Measurements from ENCODE around the gene CCDC3. TPM values are rescaled to one million over a fixed set of nuclear protein-coding genes. Genes with fewer than 3 reads are reported as not detected.

CCDC3 gene
- polyA plus RNA-seq, 1 donor from 2014 or later: not detected

DNA sequence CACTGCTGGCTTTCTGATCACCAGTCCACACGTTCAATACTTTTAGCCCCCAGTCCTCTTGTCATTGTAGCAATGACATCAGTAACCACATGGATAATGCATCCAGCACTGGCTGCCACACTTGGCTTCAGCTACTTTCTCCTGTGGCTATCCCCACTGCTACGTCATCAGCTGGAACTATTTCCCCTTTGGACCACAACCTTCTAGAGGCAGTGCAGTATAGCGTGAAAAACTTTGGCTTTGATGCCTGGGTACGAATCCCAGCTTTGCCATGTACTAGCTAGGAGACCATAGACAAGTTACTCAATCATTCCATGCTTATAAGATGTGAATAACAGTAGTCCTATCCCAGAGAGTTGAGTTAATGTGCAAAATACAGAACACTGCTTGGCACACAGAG is 63.2 kb downstream of the CCDC3 start:
- no peaks in the 10 kb centered on the region for H3K4me1 Mint-ChIP-seq
- H3K27me3 Mint-ChIP-seq: peaks cover 6% of the 10 kb centered on the region
- H3K4me3 Mint-ChIP-seq: no peak overlapping the region
- H3K9me3 Mint-ChIP-seq: peaks cover 0 to 5% (median 1%) of the 10 kb centered on the region in 3 donors
- no peak overlapping the region for H3K27ac Mint-ChIP-seq
- H3K36me3 Mint-ChIP-seq: peaks cover 3% of the 10 kb centered on the region

DNA sequence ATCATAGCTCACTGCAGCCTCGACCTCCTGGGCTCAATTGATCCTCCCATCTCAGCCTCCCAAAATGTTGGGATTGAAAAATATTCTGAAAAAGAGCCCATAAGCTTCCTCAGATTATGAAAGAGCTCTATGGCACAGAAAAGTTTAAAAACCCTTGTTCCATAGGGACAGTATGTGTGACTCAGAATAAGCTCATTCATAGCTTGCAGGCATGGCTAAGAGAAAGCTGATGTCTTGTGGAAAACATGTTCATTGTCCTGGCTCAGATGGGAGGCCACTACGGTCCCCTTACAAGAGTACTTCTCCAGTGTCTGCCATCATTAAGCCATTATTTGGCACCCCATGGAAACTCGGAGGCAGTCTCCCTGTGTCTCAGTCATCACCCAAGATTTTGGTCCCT is 64.0 kb downstream of the CCDC3 start:
- H3K27me3 Mint-ChIP-seq: peaks cover 6% of the 10 kb centered on the region
- H3K9me3 Mint-ChIP-seq: peaks cover 0 to 5% (median 1%) of the 10 kb centered on the region in 3 donors
- H3K27ac Mint-ChIP-seq: no peak overlapping the region
- H3K4me3 Mint-ChIP-seq: no peak overlapping the region
- no peaks in the 10 kb centered on the region for H3K4me1 Mint-ChIP-seq
- H3K36me3 Mint-ChIP-seq: peaks cover 3% of the 10 kb centered on the region

DNA sequence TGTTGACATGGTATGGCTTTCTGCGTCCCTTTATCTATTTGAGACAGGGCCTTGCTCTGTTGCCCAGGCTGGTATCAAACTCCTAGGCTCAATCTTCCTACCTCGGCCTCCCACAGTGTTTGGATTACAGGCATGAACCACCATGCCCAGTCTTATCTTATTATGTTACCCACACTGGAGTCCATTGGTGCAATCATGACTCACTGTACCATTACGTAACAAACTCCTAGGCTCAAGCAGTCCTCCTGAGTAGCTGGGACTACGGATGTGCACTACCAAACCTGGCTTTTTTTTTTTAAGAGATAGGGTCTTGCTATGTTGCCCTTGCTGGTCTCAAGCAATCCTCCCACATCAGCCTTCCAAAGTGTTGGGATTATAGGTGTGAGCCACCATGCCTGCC is 66.7 kb downstream of the CCDC3 start:
- Mint-ChIP-seq H3K9me3 (peaks cover 0 to 5% (median 1%) of the 10 kb centered on the region in 3 donors), H3K27ac (no peak overlapping the region), H3K4me1 (no peaks in the 10 kb centered on the region), H3K27me3 (peaks cover 6% of the 10 kb centered on the region), H3K36me3 (peaks cover 3% of the 10 kb centered on the region), H3K4me3 (no peak overlapping the region)

DNA sequence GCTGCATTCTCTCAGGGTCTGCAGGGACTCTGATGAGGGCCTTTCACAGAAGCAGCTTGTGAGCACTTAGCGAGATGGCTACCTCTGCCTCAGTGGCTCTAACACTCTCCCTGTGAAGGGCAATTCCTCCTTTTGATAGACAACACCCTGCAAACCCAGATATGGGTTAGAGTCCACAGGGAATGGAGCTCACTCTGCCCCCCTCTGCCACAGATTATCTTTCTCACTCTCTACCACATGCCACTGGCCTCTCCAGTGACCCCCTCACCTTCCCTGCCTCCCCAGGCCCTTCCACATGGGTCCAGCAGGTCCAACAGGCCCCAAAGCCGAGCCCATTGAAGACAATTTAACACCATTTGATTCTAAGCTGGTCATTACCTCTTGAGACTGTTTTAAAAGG is 72.1 kb downstream of the CCDC3 start:
- peaks cover 2% of the 10 kb centered on the region for H3K36me3 Mint-ChIP-seq
- no peak overlapping the region for H3K4me3 Mint-ChIP-seq
- peaks cover 6% of the 10 kb centered on the region for H3K27me3 Mint-ChIP-seq
- H3K4me1 Mint-ChIP-seq: no peaks in the 10 kb centered on the region
- H3K9me3 Mint-ChIP-seq: peaks cover 4 to 15% (median 6%) of the 10 kb centered on the region in 3 donors
- H3K27ac Mint-ChIP-seq: no peak overlapping the region

DNA sequence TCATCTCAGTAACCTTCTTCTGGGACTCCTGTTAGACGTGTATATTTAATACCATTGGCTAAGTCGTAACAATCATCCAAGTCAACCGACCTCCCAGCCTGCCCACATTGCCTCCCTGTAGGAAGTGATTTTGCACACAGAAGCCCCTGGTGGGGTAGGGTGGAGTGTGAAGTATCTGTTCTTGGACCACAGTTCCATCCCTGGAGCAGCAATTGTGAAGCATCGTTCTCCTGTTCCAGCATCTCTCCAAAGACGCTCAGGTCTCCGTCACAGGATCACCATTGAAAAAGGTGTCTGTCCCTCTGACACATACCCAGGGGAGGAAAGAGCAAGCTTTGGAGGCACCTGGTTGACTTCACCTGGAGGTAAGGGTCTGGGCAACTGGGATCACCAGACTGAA is 72.9 kb downstream of the CCDC3 start:
- Mint-ChIP-seq H3K4me1 (no peaks in the 10 kb centered on the region), H3K27ac (no peak overlapping the region)

DNA sequence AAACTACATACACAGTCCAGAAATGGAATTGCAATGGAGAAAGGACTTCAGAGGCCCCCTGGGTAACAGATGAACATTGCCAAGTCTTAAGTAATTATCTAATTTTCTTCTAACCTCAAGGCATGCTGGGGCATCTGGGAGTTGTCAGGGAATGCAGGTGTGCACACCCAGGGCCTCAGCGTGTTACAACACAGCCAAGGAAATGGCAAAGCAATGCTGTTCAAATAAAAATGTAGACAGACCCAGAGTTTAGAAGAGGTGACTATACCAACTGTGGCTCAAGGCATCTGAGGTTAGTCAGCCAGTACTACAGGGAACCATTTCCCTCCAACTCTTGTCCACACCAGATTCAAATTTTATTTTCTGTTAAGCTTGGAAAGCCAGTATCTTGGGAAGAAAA is 73.6 kb downstream of the CCDC3 start:
- peaks cover 6% of the 10 kb centered on the region for H3K27me3 Mint-ChIP-seq
- no peak overlapping the region for H3K27ac Mint-ChIP-seq
- peaks cover 2% of the 10 kb centered on the region for H3K36me3 Mint-ChIP-seq
- no peaks in the 10 kb centered on the region for H3K4me1 Mint-ChIP-seq
- no peak overlapping the region for H3K4me3 Mint-ChIP-seq
- peaks cover 4 to 11% (median 6%) of the 10 kb centered on the region in 3 donors for H3K9me3 Mint-ChIP-seq

More for the DNA sequence above, 72.9 kb downstream of the CCDC3 start:
- peaks cover 6% of the 10 kb centered on the region for H3K27me3 Mint-ChIP-seq
- H3K36me3 Mint-ChIP-seq: peaks cover 2% of the 10 kb centered on the region
- peaks cover 4 to 11% (median 6%) of the 10 kb centered on the region in 3 donors for H3K9me3 Mint-ChIP-seq
- H3K4me3 Mint-ChIP-seq: no peak overlapping the region

DNA sequence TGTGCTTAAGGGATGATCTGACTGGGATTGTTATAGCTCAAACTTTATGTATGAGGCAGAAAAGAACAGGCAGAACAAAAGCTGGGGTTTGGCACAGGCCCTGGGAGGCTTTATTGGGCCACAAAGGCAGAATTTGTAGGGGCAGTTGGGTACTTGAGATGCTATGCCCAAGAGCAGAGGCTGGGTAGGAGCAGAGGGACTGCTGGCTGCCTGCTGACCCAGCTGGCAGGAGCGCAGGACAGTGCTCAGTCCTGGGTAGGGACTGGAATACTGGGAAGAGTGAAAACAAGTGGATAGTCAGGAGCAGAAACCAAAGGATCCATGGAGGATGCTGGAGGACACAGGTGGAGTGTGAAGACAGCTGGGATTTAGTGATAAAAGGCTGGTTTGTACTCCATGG is 75.7 kb downstream of the CCDC3 start:
- no peak overlapping the region for H3K27ac Mint-ChIP-seq
- peaks cover 2% of the 10 kb centered on the region for H3K36me3 Mint-ChIP-seq
- peaks cover 4 to 11% (median 6%) of the 10 kb centered on the region in 3 donors for H3K9me3 Mint-ChIP-seq
- H3K27me3 Mint-ChIP-seq: peaks cover 6% of the 10 kb centered on the region
- no peak overlapping the region for H3K4me3 Mint-ChIP-seq
- no peaks in the 10 kb centered on the region for H3K4me1 Mint-ChIP-seq

DNA sequence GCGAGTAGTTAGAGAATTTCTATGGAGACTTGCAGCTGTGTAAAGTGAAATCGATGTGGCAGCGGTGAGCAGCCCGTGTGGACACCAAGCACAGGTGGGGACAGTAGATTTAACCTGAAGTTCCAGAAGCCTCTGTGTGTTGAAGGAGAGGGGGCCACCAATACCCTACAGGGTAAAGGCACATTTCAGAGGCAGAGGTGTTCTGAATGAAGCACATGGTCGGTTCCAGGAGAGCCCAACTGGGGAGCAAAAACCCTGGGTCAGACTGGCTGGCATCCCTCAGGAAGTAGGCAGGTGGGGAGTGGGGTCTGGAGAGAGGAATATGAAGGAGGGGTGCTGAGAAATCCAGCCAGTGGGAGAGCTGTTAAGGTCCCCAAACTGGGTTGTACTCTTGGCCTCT is 76.6 kb downstream of the CCDC3 start:
- Mint-ChIP-seq H3K36me3 (peaks cover 2% of the 10 kb centered on the region), H3K27ac (no peak overlapping the region), H3K9me3 (peaks cover 4 to 14% (median 6%) of the 10 kb centered on the region in 3 donors), H3K4me3 (no peak overlapping the region), H3K4me1 (no peaks in the 10 kb centered on the region), H3K27me3 (peaks cover 6% of the 10 kb centered on the region)

DNA sequence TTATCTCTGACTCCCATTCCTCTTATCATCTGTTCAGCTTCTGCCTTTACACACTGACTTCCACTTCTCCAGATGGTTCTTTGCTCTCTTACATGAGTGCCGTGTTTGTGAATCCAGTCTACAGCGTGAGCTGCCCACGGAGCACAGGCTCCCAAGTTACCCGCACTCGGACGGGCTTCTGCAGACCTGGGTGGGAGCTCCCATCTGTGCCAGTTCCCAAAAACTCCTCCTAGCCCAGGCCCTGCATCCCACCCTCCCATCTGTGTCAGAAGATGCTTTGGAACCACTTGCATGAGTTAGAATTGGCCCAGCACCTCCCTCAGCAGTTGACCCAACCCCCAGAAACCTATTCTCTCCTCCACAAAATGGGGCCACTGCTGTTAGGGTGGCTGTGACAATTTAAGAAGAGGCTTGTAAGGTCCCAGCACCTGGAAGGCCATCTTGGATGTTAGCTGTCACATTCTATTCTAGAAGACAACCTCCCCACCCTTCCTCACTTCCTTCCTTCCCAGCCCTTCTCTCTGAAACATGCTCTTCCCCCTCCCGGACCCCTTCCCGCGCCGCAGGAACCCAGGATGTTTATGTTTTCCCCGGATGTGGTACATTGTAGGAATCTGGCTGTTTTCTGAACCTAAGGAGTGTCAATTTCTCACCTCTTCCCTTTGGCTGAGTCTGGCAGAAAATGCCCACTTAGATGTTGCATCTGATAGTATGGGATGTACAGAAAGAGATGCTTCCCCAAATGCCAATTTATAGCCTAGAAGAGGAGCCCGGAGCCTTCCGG is 79.2 kb downstream of the CCDC3 start:
- peaks cover 4 to 14% (median 6%) of the 10 kb centered on the region in 3 donors for H3K9me3 Mint-ChIP-seq
- H3K27me3 Mint-ChIP-seq: peaks cover 4% of the 10 kb centered on the region

DNA sequence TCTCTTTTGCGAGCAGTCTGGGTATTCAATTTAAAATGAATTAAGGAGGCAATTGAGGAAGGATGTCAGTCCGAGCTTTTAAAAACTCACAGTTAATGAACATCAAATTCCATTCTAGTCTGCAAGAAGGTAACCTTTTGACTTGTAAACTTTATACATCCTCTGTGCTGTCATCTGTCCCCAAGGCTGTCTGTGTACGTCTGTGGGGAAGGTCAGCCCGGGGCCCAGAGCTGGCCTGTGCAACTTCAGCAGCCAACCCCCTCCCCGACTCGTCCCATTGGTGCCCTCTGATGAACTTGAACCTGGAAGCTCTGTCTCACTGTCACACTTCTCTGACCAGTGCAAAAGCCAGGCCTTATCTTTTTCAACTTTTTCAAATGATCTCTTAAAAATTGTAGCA is 80.3 kb downstream of the CCDC3 start:
- Mint-ChIP-seq H3K4me1 (no peaks in the 10 kb centered on the region), H3K9me3 (peaks cover 0 to 4% (median 2%) of the 10 kb centered on the region in 3 donors), H3K36me3 (no peaks in the 10 kb centered on the region), H3K27me3 (peaks cover 4% of the 10 kb centered on the region), H3K27ac (no peak overlapping the region), H3K4me3 (no peak overlapping the region)

More for the DNA sequence above, 79.2 kb downstream of the CCDC3 start:
- Mint-ChIP-seq H3K36me3 (peaks cover 2% of the 10 kb centered on the region), H3K4me1 (no peaks in the 10 kb centered on the region), H3K4me3 (no peak overlapping the region), H3K27ac (no peak overlapping the region)

DNA sequence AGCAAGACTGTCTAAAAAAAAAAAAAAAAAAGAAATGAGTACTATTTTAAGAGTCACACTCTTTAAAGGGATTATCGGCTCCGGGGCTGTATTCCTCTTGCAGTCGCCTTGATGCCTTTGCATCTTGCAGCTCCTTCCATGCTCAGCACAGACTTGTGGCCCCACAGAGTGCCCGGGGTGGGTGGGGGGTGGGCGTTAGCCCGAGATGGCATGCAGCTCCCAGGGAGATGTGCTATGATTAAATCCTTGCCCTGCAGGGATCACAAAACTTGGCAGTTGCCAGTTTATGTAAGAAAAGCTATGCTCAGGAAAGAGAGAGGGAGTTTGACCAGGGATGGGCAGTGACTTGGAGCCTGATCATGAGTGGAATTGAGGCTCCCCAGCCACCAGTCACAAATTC is 81.9 kb downstream of the CCDC3 start:
- no peak overlapping the region for H3K4me3 Mint-ChIP-seq
- no peaks in the 10 kb centered on the region for H3K36me3 Mint-ChIP-seq
- H3K27me3 Mint-ChIP-seq: peaks cover 8% of the 10 kb centered on the region
- no peak overlapping the region for H3K27ac Mint-ChIP-seq
- H3K4me1 Mint-ChIP-seq: no peaks in the 10 kb centered on the region
- peaks cover 0 to 3% (median 0%) of the 10 kb centered on the region in 3 donors for H3K9me3 Mint-ChIP-seq

DNA sequence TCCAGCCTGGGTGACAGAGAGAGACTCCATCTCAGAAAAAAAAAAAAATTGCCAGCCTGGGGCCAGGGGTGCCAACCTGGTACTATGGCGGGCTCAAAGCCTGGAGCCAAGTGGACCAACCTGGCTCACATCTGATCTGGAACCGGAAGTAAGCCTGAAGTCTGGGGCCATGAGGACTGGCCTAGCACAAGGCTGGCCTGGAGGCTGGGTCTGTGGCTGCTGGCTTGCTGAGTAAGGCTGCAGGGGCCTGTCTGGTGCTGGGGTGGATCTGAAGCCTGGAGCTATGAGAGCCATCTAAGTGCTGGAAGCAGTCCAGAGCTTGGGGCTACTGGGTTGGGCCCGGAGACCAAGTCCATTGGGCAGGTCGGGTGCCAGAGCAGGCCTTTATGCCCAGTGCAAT is 84.9 kb downstream of the CCDC3 start:
- H3K4me1 Mint-ChIP-seq: no peaks in the 10 kb centered on the region
- peaks cover 10% of the 10 kb centered on the region for H3K27me3 Mint-ChIP-seq
- H3K9me3 Mint-ChIP-seq: peaks cover 2 to 16% (median 4%) of the 10 kb centered on the region in 3 donors
- H3K36me3 Mint-ChIP-seq: no peaks in the 10 kb centered on the region
- no peak overlapping the region for H3K27ac Mint-ChIP-seq
- no peak overlapping the region for H3K4me3 Mint-ChIP-seq

DNA sequence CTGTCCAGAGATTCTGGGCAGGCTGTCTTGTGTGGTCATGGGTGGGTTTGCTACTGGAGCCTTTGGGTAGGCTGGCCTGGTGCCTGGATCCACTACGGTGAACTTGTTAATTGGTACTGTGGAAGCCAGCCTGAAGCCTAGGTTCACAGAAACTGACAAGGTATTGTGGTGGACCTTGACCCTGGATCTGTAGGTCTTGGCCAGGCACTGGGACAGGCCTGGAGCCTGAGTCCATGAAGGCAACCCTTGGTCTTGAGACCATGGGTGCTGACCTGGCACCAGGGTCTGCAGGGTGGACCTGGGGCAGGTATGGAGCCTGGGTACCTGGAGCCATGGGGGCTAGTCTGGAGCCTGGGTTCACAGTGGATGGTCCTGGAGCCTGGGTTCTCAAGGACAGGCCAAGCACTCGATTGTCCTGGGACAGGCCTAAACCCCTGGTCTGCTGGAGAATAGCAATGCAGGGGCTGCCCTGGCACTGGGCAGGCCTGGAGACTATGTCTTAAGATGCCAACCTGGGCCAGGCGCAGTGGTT is 85.8 kb downstream of the CCDC3 start:
- H3K4me3 Mint-ChIP-seq: no peak overlapping the region
- no peaks in the 10 kb centered on the region for H3K4me1 Mint-ChIP-seq
- no peaks in the 10 kb centered on the region for H3K36me3 Mint-ChIP-seq
- peaks cover 2 to 16% (median 4%) of the 10 kb centered on the region in 3 donors for H3K9me3 Mint-ChIP-seq
- H3K27me3 Mint-ChIP-seq: peaks cover 10% of the 10 kb centered on the region
- H3K27ac Mint-ChIP-seq: no peak overlapping the region

DNA sequence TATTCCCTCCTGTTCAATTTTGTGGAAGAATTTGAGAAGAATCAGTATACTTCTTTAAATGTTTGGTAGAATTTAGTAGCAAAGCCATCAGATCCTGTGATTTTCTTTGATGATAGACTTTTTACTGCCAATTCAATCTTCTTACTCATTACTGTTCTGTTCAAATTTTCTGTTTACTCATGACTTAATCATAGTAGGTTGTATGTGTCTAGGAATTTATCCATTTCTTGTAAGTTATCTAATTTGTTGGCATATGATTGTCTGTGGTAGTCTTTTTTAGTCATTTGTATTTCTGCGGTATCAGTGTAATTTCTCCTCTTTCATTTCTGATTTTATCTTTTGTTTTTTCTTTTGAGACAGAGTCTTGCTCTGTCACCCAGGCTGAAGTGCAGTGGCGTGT is 87.4 kb downstream of the CCDC3 start:
- Mint-ChIP-seq H3K36me3 (no peaks in the 10 kb centered on the region), H3K27ac (no peak overlapping the region), H3K9me3 (peaks cover 2 to 13% (median 4%) of the 10 kb centered on the region in 3 donors)

DNA sequence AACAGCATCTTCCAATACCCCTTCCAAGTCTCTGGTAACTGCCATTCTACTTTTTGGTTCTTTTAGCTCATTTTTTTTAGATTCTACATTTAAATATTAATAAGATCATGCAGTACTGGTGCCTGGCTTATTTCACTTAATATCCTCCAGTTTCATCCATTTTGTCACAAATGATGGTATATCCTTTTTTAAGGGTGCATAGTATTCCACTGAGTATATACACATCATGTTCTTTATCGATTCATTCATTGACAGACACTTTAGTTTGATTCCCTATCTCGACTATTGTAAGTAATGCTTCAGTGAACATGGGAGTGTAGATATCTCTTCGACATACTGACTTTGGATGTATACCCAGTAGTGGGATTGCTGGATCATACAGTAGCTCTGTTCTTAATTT is 89.7 kb downstream of the CCDC3 start:
- Mint-ChIP-seq H3K4me1 (no peaks in the 10 kb centered on the region), H3K36me3 (no peaks in the 10 kb centered on the region), H3K4me3 (no peak overlapping the region), H3K27ac (no peak overlapping the region), H3K27me3 (peaks cover 10% of the 10 kb centered on the region), H3K9me3 (peaks cover 2 to 13% (median 4%) of the 10 kb centered on the region in 3 donors)

More for the DNA sequence above, 87.4 kb downstream of the CCDC3 start:
- Mint-ChIP-seq H3K4me1 (no peaks in the 10 kb centered on the region), H3K27me3 (peaks cover 10% of the 10 kb centered on the region), H3K4me3 (no peak overlapping the region)

DNA sequence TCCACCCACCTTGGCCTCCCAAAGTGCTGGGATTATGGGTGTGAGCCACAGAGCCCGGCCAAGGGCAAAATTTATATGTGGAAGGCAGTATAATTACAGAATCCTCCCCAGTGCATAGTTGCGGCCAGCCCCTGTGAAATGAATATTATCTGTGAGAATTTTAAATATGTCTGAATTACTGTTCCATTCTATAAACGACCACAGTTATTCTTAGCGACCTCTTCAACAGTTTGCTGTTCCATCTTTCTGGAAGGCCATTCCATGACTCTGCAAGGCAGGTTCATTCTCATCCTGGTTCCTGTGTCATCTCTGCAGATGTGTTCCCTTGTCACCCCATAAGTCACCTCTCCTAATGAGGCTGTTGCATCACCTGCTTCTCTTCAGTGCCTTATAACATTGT is 90.7 kb downstream of the CCDC3 start:
- Mint-ChIP-seq H3K4me3 (no peak overlapping the region), H3K9me3 (peaks cover 2 to 13% (median 4%) of the 10 kb centered on the region in 3 donors), H3K27ac (no peak overlapping the region), H3K36me3 (no peaks in the 10 kb centered on the region), H3K27me3 (peaks cover 10% of the 10 kb centered on the region), H3K4me1 (no peaks in the 10 kb centered on the region)
